Karpas-422 (cell line): Measurements from ENCODE around the gene PRSS27. TPM values are rescaled to one million over a fixed set of nuclear protein-coding genes. Genes with fewer than 3 reads are reported as not detected.

ENCODE experiments used
- DNase-seq: peaks from one replicate; pipeline ENCODE4 v3.0.0-alpha.2; 2015
- H2AFZ ChIP-seq: fragments of 200-600 bp; sonication (generic); 2 replicates; pipeline ENCODE4 v1.6.1; 2014; ENCODE audit warnings: antibody characterized with exemption, low read length, mixed read lengths
- H3K27ac ChIP-seq: fragments of 200-600 bp; sonication (generic); 2 replicates; pipeline ENCODE4 v1.5.1; 2014; ENCODE audit warnings: mild to moderate bottlenecking, low read length, moderate library complexity
- H3K27me3 ChIP-seq: fragments of 200-600 bp; sonication (generic); 2 replicates; pipeline ENCODE4 v1.6.1; 2014; ENCODE audit warnings: low read length, mixed read lengths
- H3K36me3 ChIP-seq: fragments of 200-600 bp; sonication (generic); 2 replicates; pipeline ENCODE4 v1.6.1; 2014; ENCODE audit warnings: low read length, mixed read lengths; ENCODE audit not compliant: insufficient read depth
- H3K4me1 ChIP-seq: fragments of 200-600 bp; sonication (generic); 2 replicates; pipeline ENCODE4 v1.6.1; 2014; ENCODE audit warnings: mild to moderate bottlenecking, low read length, mixed read lengths
- H3K4me2 ChIP-seq: fragments of 200-600 bp; sonication (generic); 2 replicates; pipeline ENCODE4 v1.6.1; 2014; ENCODE audit warnings: low read length, low read depth, mild to moderate bottlenecking; ENCODE audit not compliant: poor library complexity, severe bottlenecking
- H3K4me3 ChIP-seq: fragments of 200-600 bp; sonication (generic); 2 replicates; pipeline ENCODE4 v1.5.1; 2014; ENCODE audit warnings: mild to moderate bottlenecking, antibody characterized with exemption, low read length, mixed read lengths
- H3K79me2 ChIP-seq: fragments of 200-600 bp; sonication (generic); 2 replicates; pipeline ENCODE4 v1.6.1; 2014; ENCODE audit warnings: mild to moderate bottlenecking, low read length, mixed read lengths
- H3K9ac ChIP-seq: fragments of 200-600 bp; sonication (generic); 2 replicates; pipeline ENCODE4 v1.6.0; 2014; ENCODE audit warnings: low read length
- H3K9me2 ChIP-seq: fragments of 200-600 bp; sonication (generic), shearing (Covaris generic); replicated peaks from 2 replicates; pipeline ENCODE4 v1.6.0; 2014; ENCODE audit warnings: mild to moderate bottlenecking, low read length, moderate library complexity; ENCODE audit not compliant: insufficient read depth
- H3K9me3 ChIP-seq: fragments of 300-700, 200-600 bp; sonication (generic); 2 replicates; pipeline ENCODE4 v1.6.1; 2014; ENCODE audit warnings: low read length, mixed read lengths
- H4K20me1 ChIP-seq: fragments of 200-600 bp; sonication (generic); 2 replicates; pipeline ENCODE4 v1.6.1; 2014; ENCODE audit warnings: mild to moderate bottlenecking, antibody characterized with exemption, low read length, low read depth; ENCODE audit not compliant: insufficient read depth
- total RNA-seq: library from RNA; depleted of rRNA; stranded (reverse); fragments of >200 nt; shearing (Covaris generic); gene quantifications from 2 replicates; pipeline ENCODE4 v1.2.3, GENCODE V29; 2014; ENCODE audit warnings: low replicate concordance

Gene PRSS27
- total RNA-seq, 1 experiment from 2014 or later: 1.4 TPM

- Histone ChIP-seq H4K20me1 (peaks cover 5% of the 10 kb centered on the region; the same call in 1 of the 2 replicates), H3K4me1 (peaks cover 22% of the 10 kb centered on the region), H3K4me2 (no peak overlapping the region), H3K36me3 (no peaks in the 10 kb centered on the region), H3K9ac (no peak overlapping the region), H3K79me2 (no peaks in the 10 kb centered on the region), H3K27ac (no peak overlapping the region), H3K9me3 (no peaks in the 10 kb centered on the region), H3K27me3 (no peaks in the 10 kb centered on the region), H3K4me3 (no peak overlapping the region), H3K9me2 (no peaks in the 10 kb centered on the region), H2AFZ (no peak overlapping the region)
- DNase-seq: no peak
These were observed 3.1 kb downstream of the PRSS27 start for GRCh38 chr16:2716948-2717347.

- H3K9me3 ChIP-seq: no peaks in the 10 kb centered on the region
- no peak overlapping the region for H2AFZ ChIP-seq
- no peak for DNase-seq
- peaks cover 5% of the 10 kb centered on the region; the same call in 1 of the 2 replicates for H4K20me1 ChIP-seq
- H3K36me3 ChIP-seq: no peaks in the 10 kb centered on the region
- H3K4me3 ChIP-seq: peak overlapping the region; percentile 60; the same call in 1 of the 2 replicates
- H3K4me2 ChIP-seq: peak overlapping the region; percentile 73
- no peak overlapping the region for H3K27ac ChIP-seq
- no peaks in the 10 kb centered on the region for H3K9me2 ChIP-seq
- no peaks in the 10 kb centered on the region for H3K27me3 ChIP-seq
- H3K79me2 ChIP-seq: no peaks in the 10 kb centered on the region
- peaks cover 16% of the 10 kb centered on the region for H3K4me1 ChIP-seq
- peak overlapping the region; percentile 62 for H3K9ac ChIP-seq
These were observed 3.8 kb downstream of the PRSS27 start for GRCh38 chr16:2715966-2716885.

GRCh38 chr16:2715519-2715918 is 4.5 kb downstream of the PRSS27 start:
- Histone ChIP-seq H3K27me3 (no peaks in the 10 kb centered on the region), H3K36me3 (no peaks in the 10 kb centered on the region), H3K27ac (no peak overlapping the region), H3K4me1 (peaks cover 16% of the 10 kb centered on the region), H2AFZ (no peak overlapping the region), H3K4me3 (peak overlapping the region; percentile 60; the same call in 1 of the 2 replicates), H3K9ac (peak overlapping the region; percentile 62), H3K9me2 (no peaks in the 10 kb centered on the region), H3K4me2 (peak overlapping the region; percentile 73), H3K79me2 (no peaks in the 10 kb centered on the region), H3K9me3 (no peaks in the 10 kb centered on the region), H4K20me1 (peaks cover 5% of the 10 kb centered on the region; the same call in 1 of the 2 replicates)
- DNase-seq: peak; percentile 88

- Histone ChIP-seq H3K9me3 (no peaks in the 10 kb centered on the region), H3K4me3 (no peak overlapping the region), H3K79me2 (no peaks in the 10 kb centered on the region), H3K4me1 (peaks cover 14% of the 10 kb centered on the region), H4K20me1 (peaks cover 5% of the 10 kb centered on the region; the same call in 1 of the 2 replicates), H2AFZ (no peak overlapping the region), H3K36me3 (no peaks in the 10 kb centered on the region), H3K9ac (no peak overlapping the region), H3K27ac (no peak overlapping the region), H3K27me3 (no peaks in the 10 kb centered on the region), H3K9me2 (no peaks in the 10 kb centered on the region), H3K4me2 (peak overlapping the region; percentile 73)
- DNase-seq: no peak
These were observed 5.0 kb downstream of the PRSS27 start for GRCh38 chr16:2715064-2715463.

- no peaks in the 10 kb centered on the region for H3K27me3 ChIP-seq
- H3K9me3 ChIP-seq: no peaks in the 10 kb centered on the region
- H3K4me2 ChIP-seq: no peak overlapping the region
- H3K4me1 ChIP-seq: peaks cover 10% of the 10 kb centered on the region
- H3K27ac ChIP-seq: no peak overlapping the region
- H3K79me2 ChIP-seq: no peaks in the 10 kb centered on the region
- H2AFZ ChIP-seq: no peak overlapping the region
- H3K9ac ChIP-seq: no peak overlapping the region
- no peak overlapping the region for H3K4me3 ChIP-seq
- H4K20me1 ChIP-seq: peaks cover 8% of the 10 kb centered on the region; the same call in 1 of the 2 replicates
- no peaks in the 10 kb centered on the region for H3K9me2 ChIP-seq
- no peak for DNase-seq
- H3K36me3 ChIP-seq: no peaks in the 10 kb centered on the region
These were observed 5.8 kb downstream of the PRSS27 start for GRCh38 chr16:2713985-2714774.

- H4K20me1 ChIP-seq: peaks cover 8% of the 10 kb centered on the region; the same call in 1 of the 2 replicates
- DNase-seq: no peak
- no peak overlapping the region for H3K27ac ChIP-seq
- no peaks in the 10 kb centered on the region for H3K27me3 ChIP-seq
- peaks cover 10% of the 10 kb centered on the region for H3K4me1 ChIP-seq
- H3K9me3 ChIP-seq: no peaks in the 10 kb centered on the region
- no peak overlapping the region for H3K9ac ChIP-seq
- no peaks in the 10 kb centered on the region for H3K9me2 ChIP-seq
- no peaks in the 10 kb centered on the region for H3K36me3 ChIP-seq
- H2AFZ ChIP-seq: no peak overlapping the region
- no peak overlapping the region for H3K4me2 ChIP-seq
- H3K4me3 ChIP-seq: no peak overlapping the region
- H3K79me2 ChIP-seq: no peaks in the 10 kb centered on the region
These were observed 6.5 kb downstream of the PRSS27 start for GRCh38 chr16:2713523-2713922.

GRCh38 chr16:2712546-2712945 is 7.5 kb downstream of the PRSS27 start:
- no peaks in the 10 kb centered on the region for H3K9me3 ChIP-seq
- H3K79me2 ChIP-seq: no peaks in the 10 kb centered on the region
- DNase-seq: no peak
- no peak overlapping the region for H3K4me2 ChIP-seq
- H3K9me2 ChIP-seq: no peaks in the 10 kb centered on the region
- no peak overlapping the region for H2AFZ ChIP-seq
- H4K20me1 ChIP-seq: peaks cover 8% of the 10 kb centered on the region; the same call in 1 of the 2 replicates
- H3K27ac ChIP-seq: no peak overlapping the region
- peaks cover 10% of the 10 kb centered on the region for H3K4me1 ChIP-seq
- H3K36me3 ChIP-seq: no peaks in the 10 kb centered on the region
- no peak overlapping the region for H3K9ac ChIP-seq
- H3K4me3 ChIP-seq: no peak overlapping the region
- H3K27me3 ChIP-seq: no peaks in the 10 kb centered on the region

- no peak overlapping the region for H3K4me3 ChIP-seq
- peaks cover 10% of the 10 kb centered on the region for H3K4me1 ChIP-seq
- no peak overlapping the region for H3K4me2 ChIP-seq
- no peaks in the 10 kb centered on the region for H3K79me2 ChIP-seq
- H3K9me2 ChIP-seq: no peaks in the 10 kb centered on the region
- no peaks in the 10 kb centered on the region for H3K27me3 ChIP-seq
- peaks cover 8% of the 10 kb centered on the region; the same call in 1 of the 2 replicates for H4K20me1 ChIP-seq
- no peak for DNase-seq
- H3K9ac ChIP-seq: no peak overlapping the region
- H3K36me3 ChIP-seq: no peaks in the 10 kb centered on the region
- no peaks in the 10 kb centered on the region for H3K9me3 ChIP-seq
- no peak overlapping the region for H3K27ac ChIP-seq
- no peak overlapping the region for H2AFZ ChIP-seq
These were observed 8.0 kb downstream of the PRSS27 start for GRCh38 chr16:2712063-2712441.
